HL-60/S4 (cell line): ENCODE data around the gene INHBC.
"Not testable (repeated sequence)": the region's sequence is repeated elsewhere in the genome, so short reads cannot be mapped to it uniquely, and the experiment has no call there.

Source experiments
- in situ Hi-C: fragments of 300-500 bp; cut with MboI; formaldehyde crosslinking; loops from 2 replicates; pipeline ENCODE4 v1.14.3; 2022; ENCODE audit warnings: low sequenced_read_pairs

INHBC gene

DNA sequence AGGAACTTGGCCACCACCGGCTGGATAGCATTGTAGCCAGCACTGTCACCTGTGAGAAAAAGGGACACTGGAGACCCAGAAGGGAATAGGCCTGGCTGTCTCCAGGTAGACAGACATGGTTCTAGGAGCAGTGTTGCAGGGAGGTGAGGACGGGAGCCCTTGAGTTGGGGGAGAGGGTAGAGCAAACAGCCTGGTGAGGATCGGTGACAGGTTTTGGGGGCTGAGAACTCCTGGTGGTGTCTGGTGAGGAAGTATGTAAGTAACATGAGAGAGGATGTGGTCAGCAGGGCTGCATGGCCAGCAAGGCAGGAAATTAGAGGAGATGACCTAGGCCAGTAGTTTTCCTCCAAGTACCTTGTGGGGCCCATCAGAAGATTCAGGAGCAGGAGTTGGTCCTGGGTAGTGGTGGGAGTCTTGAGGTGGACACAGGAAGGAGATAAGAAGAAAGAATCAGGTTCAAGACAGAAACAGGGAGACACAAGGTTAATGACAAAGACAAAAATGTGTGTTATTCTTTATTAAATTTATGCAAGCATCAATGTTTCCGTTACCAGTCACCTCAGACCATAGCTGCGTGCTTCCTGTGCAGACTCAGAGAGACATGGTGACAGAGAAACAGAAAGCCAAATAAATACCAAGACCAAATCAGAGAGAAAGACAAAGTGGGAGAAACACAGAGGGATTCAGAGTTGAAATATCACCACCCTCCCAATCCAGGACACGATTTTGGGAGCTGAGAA, 45.0 kb downstream of the INHBC start, which contains the start of gene ARHGAP9:
Gene ARHGAP9, minus strand, starts transcription at position 491 of the 740 bp plus-strand sequence. Its CDS starts 460 bp downstream, at position 31.
- in situ Hi-C loops = no loop called here

DNA sequence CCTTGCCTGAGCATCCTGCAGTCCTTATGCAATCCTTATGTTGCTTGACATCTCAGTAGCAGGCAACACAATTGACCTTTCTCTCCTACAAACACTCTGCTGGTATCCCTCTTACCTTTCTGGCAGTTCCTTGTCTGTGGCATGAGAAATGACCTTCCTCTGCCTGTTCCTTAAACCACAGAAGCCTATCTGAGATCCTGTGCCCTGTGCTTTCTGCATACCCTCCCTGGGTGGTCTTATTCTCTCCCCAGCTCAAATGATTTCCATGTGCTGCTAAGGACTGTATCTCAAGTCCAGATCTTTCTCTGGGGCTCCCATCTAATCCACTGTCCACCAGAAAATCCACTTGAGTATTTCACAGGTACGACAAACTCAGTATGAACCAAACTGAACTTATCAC, 47.1 kb downstream of the INHBC start:
- in situ Hi-C loops = no loop called here

DNA sequence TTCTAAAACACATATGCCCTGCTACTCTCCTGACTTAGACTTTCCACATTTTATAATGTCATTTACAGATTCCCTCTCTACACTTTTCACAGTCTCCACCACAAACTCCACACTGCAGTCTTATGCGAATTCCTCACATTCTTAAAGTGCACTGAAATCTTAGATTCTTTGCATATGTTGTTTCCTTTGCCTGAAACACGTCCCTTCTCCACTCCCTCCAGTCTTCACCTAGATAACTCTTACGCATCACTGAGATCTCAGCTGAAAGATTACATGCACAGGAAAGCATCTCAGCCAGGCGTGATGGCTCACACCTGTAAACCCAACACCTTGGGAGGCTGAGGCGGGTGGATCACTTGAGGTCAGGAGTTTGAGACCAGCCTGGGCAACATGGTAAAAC, 48.9 kb downstream of the INHBC start:
- in situ Hi-C loops = no loop called here

DNA sequence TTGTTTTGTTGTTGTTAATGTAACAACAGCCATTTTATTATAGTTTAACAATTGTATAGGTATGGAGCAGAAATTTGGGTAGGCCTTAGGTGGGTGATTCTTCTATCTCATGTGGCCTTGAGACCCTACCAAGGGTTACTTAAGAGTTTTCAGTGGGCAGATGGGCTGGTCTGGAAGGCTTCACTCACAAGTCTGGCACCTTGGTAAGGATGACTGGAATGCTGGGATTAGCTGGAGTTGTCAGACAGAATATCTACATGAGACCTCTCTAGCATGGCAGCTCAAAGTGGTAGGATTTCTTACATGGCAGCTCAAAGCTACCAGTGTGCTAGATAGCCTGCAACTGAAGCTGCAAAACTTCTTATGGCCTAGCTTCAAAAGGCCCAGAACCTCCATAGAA, 51.1 kb downstream of the INHBC start:
- in situ Hi-C loops = no loop called here

DNA sequence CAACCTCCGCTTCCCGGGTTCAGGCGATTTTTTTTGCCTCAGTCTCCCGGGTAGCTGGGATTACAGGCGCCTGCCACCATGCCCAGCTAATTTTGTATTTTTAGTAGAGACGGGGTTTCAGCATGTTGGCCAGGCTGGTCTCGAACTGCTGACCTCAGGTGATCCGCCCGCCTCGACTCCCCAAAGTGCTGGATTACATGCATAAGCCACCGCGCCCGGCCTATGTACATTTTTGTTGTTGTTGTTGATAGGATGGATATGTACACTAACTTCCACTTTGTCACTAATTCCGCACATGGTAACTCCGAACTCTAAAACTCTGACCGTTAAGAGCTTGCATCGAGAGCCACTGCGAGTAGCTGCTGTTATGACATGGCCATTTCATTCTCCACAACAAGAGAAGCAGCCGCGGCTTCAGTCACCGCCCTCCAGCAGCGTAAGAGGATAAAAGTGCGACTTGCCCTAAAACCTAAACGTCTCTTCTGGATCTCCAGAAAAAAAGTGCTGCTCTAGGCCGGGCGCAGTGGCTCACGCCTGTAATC, 52.5 kb downstream of the INHBC start:
- in situ Hi-C loops = no loop called here

DNA sequence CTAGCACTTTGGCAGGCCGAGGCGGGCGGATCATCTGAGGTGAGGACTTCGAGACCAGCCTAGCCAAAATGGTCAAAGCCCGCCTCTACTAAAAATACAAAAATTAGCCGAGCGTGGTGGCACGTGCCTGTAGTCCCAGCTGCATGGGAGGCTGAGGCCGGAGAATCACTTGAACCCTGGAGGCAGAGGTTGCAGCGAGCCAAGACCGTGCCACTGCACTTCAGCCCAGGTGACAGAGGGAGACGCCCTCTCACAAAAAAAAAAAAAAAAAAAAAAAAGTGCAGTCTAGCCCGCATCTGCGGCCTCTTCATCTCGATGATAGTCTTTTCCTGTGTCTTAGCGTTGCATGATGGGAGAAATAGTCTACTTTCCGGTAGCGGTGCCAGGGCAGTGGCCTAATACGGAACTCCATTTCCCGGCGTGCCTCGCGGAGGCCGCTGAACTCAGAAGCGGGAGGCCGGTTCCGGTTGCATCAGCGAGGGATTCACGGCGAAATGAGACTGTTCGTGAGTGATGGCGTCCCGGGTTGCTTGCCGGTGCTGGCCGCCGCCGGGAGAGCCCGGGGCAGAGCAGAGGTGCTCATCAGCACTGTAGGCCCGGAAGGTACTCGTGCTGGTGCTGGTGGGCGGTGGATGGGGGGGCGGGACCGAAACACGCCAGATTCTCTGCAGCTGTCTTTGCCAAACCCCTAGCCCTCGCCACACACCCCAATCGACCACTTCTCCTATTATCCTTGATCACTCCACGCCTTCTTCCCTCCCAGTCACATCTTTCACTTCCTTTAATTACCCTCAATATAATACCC, 53.2 kb downstream of the INHBC start, which contains the start of gene MARS1:
Gene MARS1, plus strand, starts transcription at position 472 of the 805 bp plus-strand sequence. Its CDS starts 23 bp downstream, at position 495.
- in situ Hi-C loops = no loop called here

DNA sequence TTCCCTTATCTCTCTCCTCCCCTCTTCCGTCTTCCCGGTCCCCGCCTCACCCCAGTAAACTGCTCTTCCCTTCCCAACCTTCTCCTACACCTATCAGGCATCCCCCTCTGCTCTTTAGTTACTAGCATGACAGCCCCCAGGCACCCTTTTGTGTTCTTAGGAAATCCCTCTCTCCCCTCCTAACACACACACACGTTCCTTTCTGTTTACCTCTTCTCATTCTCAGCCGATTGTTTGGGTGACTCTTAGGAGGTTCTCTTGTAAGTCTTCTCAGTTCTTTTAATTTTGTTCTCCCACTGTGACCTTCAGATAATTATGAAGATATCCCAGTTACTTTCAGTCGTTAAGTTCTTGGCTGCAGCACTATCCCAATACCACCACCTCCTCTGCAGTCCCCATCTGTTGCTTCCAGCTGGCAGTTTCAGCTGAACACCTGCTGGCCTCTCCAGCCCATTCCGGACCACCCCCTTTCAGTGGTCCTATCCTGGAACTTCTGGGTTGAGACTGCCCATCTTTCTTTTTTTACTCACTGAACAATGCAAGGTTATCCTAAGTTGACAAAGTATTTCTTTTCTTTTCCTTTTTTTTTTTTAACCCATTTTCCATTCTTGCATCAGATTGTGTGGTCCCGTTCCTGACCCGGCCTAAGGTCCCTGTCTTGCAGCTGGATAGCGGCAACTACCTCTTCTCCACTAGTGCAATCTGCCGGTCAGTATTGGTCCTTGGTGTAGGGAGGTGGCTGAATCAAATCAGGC, 54.0 kb downstream of the INHBC start:
- in situ Hi-C loops = no loop called here

DNA sequence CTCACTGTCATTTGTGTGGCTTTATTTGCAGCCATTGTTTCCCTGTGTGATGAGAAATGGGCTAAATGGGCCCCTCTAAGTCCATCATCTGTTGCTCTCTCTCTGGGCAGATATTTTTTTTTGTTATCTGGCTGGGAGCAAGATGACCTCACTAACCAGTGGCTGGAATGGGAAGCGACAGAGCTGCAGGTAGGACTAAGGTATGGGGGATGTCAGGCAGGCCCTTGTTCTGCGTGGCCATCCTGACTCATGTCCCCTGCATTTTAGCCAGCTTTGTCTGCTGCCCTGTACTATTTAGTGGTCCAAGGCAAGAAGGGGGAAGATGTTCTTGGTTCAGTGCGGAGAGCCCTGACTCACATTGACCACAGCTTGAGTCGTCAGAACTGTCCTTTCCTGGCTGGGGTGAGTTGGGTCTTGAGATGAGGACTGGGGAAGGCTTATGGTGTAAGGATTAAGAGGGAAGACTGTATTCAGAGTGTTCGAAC, 54.6 kb downstream of the INHBC start:
- in situ Hi-C loops = no loop called here

DNA sequence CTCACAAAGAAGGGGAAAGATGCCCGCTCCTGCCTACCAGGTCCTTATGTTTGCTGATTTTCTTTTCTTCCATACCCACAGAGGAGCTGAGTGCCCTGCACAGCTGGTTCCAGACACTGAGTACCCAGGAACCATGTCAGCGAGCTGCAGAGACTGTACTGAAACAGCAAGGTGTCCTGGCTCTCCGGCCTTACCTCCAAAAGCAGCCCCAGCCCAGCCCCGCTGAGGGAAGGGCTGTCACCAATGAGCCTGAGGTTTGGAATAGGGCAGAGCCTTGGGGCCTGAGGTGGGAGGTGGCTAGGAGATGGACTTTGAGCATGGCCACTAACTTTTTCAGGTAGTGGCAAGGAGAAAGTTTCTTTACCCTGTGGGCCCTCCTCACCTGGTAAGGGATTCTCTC, 55.5 kb downstream of the INHBC start:
- in situ Hi-C loops = no loop called here

DNA sequence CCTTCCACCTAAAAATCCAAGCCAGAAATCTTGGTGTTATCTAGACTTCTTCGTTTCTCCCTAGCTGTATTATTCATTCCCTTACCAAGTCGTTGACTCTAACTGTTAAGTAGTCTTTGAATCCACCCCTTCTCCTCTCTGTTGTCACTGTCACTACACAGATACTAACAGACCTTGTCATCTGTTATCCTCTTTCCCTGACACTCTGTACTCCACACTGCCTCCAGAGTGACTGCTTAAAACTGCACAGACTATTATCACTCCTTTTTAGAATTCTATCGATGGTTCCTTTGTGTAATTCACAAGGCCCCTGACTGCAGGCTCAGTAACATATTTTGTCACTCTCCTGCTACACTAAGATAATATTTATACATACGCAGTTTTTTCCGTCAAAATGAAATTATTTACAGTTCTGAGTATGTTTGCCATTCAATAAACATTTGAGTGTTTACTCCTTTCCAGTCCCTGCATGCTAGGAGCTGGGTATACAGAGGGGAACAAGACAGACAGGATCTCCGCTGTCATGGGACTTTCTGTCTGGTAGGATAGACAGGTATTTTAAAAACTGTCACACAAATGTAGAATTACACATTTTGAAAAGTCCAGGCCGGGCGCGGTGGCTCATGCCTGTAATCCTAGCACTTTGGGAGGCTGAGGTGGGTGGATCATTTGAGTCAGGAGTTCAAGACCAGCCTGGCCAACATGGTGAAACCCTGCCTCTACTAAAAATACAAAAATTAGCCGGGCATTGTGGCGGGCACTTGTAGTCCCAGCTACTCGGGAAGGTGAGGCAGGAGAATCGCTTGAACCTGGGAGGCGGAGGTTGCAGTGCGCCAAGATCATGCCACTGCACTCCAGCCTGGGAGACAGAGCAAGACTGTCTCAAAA, 57.1 kb downstream of the INHBC start:
- in situ Hi-C loops = no loop called here

DNA sequence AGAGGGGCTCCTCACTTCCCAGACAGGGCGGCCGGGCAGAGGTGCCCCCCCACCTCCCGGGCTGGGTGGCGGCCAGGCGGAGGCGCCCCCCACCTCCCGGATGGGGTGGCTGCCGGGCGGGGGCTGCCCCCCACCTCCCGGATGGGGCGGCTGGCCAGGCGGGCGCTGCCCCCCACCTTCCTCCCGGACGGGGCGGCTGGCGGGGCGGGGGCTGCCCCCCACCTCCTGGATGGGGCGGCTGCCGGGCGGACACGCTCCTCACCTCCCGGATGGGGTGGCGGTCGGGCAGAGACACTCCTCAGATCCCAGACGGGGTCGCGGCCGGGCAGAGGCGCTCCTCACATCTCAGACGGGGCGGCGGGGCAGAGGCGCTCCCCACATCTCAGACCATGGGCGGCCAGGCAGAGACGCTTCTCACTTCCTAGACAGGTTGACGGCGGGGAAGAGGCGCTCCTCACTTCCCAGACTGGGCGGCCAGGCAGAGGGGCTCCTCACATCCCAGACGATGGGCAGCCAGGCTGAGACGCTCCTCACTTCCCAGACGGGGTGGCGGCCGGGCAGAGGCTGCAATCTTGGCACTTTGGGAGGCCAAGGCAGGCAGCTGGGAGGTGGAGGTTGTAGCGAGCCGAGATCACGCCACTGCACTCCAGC, 60.6 kb downstream of the INHBC start:
- in situ Hi-C loops = not testable (repeated sequence)

DNA sequence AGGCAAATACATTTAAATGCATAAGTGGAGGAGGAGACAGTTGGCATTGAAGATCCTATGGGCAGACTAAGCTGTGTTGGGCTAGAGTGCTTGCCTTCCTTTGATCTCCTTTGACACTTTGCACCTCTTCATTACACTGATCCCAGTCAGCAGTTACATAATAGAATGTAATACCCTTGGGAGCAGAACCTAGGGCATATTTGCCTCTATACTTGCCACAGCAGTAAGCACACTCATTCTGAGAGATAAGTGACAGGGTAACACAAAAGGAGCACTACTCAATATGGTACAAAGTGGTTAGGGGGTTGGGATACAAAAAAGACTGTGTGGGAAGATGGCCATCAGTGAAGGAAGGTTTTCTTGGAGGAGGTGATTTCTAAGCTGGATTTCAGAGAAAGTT, 62.2 kb downstream of the INHBC start:
- in situ Hi-C loops = no loop called here

DNA sequence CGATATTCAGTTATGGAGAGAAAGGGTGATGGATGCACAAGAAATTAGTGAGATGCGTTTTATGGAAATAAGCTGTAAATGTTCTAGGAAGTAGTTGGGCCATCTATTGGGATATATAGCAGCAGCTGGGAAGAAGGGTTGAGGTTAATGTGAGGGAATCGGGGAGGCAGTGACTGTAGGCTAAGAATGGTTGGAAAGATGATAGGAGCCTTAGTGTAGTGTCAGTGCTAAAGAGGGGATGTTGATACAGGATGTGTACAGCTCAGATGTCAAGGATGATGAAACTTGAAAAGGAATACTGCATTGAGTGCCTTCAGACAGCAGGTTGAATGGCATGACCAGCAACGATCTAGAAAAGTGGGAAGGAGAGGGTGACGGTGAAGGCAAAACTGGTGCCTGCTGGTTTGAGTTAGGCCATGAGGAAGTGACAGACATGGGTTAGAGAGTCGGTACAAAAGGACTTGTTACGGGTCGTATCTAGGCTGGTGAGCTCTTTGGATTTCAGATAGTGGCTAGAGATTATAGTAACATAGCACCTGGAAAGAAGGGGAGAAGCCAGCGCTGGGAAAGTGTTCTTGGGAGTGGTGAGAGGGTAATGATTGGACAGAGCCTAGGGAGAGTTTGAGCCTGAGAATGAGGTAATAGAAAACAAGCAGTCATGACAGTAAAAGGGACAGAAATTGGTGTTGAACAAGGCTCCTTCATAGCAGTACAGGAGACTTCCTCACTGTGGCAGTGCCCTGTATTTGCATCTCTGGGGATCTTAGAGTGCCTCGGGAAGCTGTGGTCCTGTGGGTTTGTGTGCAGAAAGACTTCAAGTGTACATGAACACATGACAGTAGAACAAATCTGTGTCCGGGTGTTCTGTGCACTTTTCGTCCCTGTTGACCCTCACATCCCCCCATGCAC, 62.9 kb downstream of the INHBC start:
- in situ Hi-C loops = no loop called here

DNA sequence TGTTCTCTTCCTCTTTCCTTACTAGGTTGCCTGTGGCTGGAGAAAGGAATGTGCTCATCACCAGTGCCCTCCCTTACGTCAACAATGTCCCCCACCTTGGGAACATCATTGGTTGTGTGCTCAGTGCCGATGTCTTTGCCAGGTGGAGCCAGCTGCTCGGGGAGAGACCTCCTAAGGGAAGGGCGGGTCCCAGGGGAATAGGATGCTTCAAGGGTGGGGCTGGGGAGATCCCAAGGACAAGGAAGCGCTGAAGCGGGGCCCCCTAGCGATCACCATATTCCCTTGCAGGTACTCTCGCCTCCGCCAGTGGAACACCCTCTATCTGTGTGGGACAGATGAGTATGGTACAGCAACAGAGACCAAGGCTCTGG, 63.5 kb downstream of the INHBC start:
- in situ Hi-C loops = no loop called here

DNA sequence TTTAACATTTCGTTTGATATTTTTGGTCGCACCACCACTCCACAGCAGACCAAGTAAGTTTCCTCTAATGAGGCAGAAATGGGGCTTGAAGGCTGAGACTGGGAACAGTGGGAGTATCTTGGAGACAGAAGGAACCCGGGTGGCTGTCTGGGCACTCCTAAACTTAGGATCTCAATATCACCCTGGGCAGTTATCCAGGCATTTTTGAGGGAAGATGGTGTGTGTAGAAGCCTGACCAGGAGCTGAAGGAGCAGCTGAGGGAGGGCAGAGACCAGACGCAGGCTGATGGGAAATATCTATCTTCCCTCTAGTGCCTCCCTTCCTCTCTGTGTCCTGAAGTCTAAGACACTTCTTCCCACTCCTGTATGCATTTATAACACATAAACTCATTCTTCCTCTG, 64.0 kb downstream of the INHBC start:
- in situ Hi-C loops = no loop called here

DNA sequence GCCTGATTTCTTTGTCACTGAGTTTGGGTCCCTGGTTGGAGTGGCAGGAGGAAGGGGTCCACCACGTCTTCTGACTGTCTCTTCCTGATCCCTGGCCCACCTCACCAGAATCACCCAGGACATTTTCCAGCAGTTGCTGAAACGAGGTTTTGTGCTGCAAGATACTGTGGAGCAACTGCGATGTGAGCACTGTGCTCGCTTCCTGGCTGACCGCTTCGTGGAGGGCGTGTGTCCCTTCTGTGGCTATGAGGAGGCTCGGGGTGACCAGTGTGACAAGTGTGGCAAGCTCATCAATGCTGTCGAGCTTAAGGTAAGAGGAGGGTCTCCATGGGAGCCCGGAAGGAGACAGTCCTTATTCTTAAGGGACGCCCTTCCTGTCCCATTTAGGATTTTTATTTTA, 65.6 kb downstream of the INHBC start:
- in situ Hi-C loops = no loop called here
